NOMO-1 treated with dmso at 0.1 percent for 144 hours (cell line): Measurements from ENCODE around the gene CYB561.

Experiments
- DNase-seq: peaks from one replicate; lab custom pipeline; 2025; ENCODE audit not compliant: unreplicated experiment; lab: John Stamatoyannopoulos, UW

The CYB561 gene

GRCh38 chr17:63418540-63418939 is 27.6 kb downstream of the CYB561 start:
- no peak for DNase-seq

GRCh38 chr17:63414222-63414621 is 31.9 kb downstream of the CYB561 start:
- no peak for DNase-seq

- DNase-seq: no peak
These were observed 33.0 kb downstream of the CYB561 start for GRCh38 chr17:63413128-63413527.

GRCh38 chr17:63412234-63412633 is 33.9 kb downstream of the CYB561 start:
- DNase-seq: no peak

GRCh38 chr17:63407741-63408330 is 38.3 kb downstream of the CYB561 start:
- no peak for DNase-seq

- peak; percentile 2 for DNase-seq
These were observed 39.3 kb downstream of the CYB561 start for GRCh38 chr17:63406689-63407330.

- DNase-seq: peak; percentile 40
These were observed 40.3 kb downstream of the CYB561 start for GRCh38 chr17:63405741-63406261.

- DNase-seq: no peak
These were observed 41.1 kb downstream of the CYB561 start for GRCh38 chr17:63405020-63405419.

GRCh38 chr17:63402431-63403212 is 43.5 kb downstream of the CYB561 start:
- DNase-seq: no peak

GRCh38 chr17:63399856-63400255 is 46.2 kb downstream of the CYB561 start:
- DNase-seq: no peak

GRCh38 chr17:63399316-63399715 is 46.8 kb downstream of the CYB561 start:
- DNase-seq: no peak

GRCh38 chr17:63398680-63399079 is 47.4 kb downstream of the CYB561 start:
- no peak for DNase-seq

- no peak for DNase-seq
These were observed 50.9 kb downstream of the CYB561 start for GRCh38 chr17:63395075-63395805.

- no peak for DNase-seq
These were observed 56.0 kb downstream of the CYB561 start for GRCh38 chr17:63390090-63390489.

GRCh38 chr17:63387656-63388340 is 58.3 kb downstream of the CYB561 start:
- no peak for DNase-seq

GRCh38 chr17:63382826-63383225 is 63.3 kb downstream of the CYB561 start:
- no peak for DNase-seq
